ENCODE results near the gene TMEM115. TPM values are rescaled to one million over a fixed set of nuclear protein-coding genes. Genes with fewer than 3 reads are reported as not detected.

Gene TMEM115
- total RNA-seq, 4 donors from 2014 or later, result 24.2 to 41.6 (median 30.6) TPM

- Histone ChIP-seq H3K27me3 (peaks cover 0 to 13% (median 0%) of the 10 kb centered on the region in 4 donors), H3K4me1 (no peaks in the 10 kb centered on the region), H3K9me3 (no peaks in the 10 kb centered on the region), H3K36me3 (no peaks in the 10 kb centered on the region), H3K27ac (no peak overlapping the region), H3K4me3 (no peak overlapping the region)
- no peak for DNase-seq
- intact Hi-C loops (cut with DNase I), result loop anchor here (10.0 kb wide), 1 partner anchor 162 kb away; no protein-coding TSS in a partner anchor
- 45% methylated on average over 6 of the region's 8 CpGs; no CpG with 5 or more reads in 1 of the 2 donors for WGBS, 2 donors
- TF ChIP-seq, protein P1, sequence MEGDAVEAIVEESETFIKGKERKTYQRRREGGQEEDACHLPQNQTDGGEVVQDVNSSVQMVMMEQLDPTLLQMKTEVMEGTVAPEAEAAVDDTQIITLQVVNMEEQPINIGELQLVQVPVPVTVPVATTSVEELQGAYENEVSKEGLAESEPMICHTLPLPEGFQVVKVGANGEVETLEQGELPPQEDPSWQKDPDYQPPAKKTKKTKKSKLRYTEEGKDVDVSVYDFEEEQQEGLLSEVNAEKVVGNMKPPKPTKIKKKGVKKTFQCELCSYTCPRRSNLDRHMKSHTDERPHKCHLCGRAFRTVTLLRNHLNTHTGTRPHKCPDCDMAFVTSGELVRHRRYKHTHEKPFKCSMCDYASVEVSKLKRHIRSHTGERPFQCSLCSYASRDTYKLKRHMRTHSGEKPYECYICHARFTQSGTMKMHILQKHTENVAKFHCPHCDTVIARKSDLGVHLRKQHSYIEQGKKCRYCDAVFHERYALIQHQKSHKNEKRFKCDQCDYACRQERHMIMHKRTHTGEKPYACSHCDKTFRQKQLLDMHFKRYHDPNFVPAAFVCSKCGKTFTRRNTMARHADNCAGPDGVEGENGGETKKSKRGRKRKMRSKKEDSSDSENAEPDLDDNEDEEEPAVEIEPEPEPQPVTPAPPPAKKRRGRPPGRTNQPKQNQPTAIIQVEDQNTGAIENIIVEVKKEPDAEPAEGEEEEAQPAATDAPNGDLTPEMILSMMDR (IDR thresholded peaks at IDR 0.05), result no peak
- TF ChIP-seq POLR2A (IDR thresholded peaks at IDR 0.05), result no peak
Measured at GRCh38 chr3:50372349-50372748, 13.0 kb upstream of the TMEM115 start.

DNA sequence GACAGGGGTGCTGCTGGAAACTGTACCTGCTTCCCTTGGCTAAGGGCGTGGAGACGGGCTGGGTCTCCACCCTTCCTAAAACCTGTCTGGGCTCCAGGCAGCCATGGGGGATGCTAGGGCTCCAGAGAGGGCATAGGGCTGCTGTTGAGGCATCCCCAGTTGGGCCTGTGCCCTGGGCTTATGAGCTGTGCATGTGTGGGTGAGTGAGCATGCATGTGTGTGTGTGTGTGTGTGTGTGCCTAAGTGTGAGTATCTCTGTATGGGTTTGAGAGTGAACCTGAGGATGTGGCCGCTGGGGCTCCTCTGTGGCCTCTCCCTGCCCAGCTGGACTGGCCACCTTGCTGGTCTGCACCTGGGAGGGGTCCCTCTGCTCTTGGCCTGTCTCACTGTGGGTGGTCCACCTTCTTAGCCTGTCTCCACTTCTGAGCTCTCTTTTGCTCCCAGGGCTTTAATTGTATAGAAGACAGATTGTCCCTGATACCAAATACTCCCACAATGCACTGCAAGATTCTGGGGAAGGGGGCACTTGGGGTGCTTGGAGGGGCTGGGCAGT lies 11.9 kb upstream of the TMEM115 start:
- Histone ChIP-seq H3K4me3 (no peak overlapping the region), H3K27me3 (peaks cover 0 to 13% (median 0%) of the 10 kb centered on the region in 4 donors), H3K27ac (no peak overlapping the region), H3K9me3 (no peaks in the 10 kb centered on the region), H3K36me3 (no peaks in the 10 kb centered on the region), H3K4me1 (peaks cover 0 to 2% (median 0%) of the 10 kb centered on the region in 3 donors)
- intact Hi-C loops (cut with DNase I), result loop anchor here (10.0 kb wide), 1 partner anchor 164 kb away; no protein-coding TSS in a partner anchor
- WGBS, 2 donors, result 54 to 58% methylated on average over 2 to 3 of the region's 3 CpGs
- DNase-seq, result no peak
- TF ChIP-seq, protein P1 (IDR thresholded peaks at IDR 0.05), result no peak
- no peak for TF ChIP-seq POLR2A (IDR thresholded peaks at IDR 0.05)

DNA sequence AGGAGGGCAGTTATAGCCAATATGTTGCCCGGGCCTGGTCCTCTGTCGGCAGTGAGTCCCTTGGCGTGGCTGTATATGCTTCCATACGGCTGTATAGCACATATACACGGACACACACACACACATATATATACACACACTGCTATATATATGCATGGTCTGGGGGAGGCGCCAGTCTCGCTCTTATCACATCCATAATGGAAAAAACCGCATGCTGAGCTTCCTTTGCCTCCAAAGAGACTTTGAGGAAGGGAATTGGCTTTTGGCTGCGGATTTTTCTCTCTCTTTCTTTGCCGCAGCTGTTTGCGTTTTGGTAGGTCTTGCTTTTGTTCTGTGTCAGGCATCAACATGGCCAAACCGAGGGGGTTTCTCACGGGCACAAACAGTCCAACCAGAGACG lies 11.3 kb upstream of the TMEM115 start:
- intact Hi-C loops (cut with DNase I), result loop anchor here (10.0 kb wide), 1 partner anchor 164 kb away; no protein-coding TSS in a partner anchor

DNA sequence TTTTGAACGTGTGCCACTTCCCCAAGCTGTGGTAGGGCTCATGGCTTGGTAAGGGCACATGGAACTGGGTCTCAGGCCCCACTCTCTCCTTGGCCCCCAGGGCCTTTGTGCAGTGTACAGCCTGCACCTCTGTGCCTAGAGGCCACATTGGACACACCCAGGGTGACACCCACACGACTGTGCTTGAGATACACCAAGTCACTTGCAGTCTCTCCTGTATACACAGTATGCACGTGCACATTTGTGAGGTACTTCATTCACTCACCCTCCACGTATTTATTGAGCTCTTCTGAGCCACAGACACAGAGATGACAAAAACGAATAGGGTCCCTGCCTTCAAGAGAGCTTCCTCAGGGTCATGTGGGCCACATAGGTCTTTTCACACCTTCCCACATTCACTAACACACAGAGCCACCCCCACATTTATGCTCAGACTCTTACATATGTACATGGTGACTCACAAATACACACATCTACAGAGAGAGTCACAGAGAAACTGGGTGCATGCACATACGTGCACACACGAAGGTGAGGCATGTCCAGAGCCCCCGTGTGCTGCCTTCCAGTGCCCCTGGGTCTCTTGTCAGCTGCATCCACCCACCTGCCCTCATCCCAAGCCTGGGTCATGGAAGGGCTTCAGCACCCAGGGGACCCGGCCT lies 9.8 kb upstream of the TMEM115 start:
- TF ChIP-seq POLR2A (IDR thresholded peaks at IDR 0.05), result no peak
- TF ChIP-seq, protein P1 (IDR thresholded peaks at IDR 0.05), result no peak
- 44 to 51% methylated on average over 7 to 8 of the region's 9 CpGs for WGBS, 2 donors
- Histone ChIP-seq H3K4me1 (peaks cover 8 to 21% (median 12%) of the 10 kb centered on the region in 3 donors), H3K4me3 (no peak overlapping the region), H3K27ac (no peak overlapping the region), H3K27me3 (peaks cover 0 to 13% (median 0%) of the 10 kb centered on the region in 4 donors), H3K9me3 (no peaks in the 10 kb centered on the region), H3K36me3 (no peaks in the 10 kb centered on the region)
- DNase-seq, result no peak
- intact Hi-C loops (cut with DNase I), result no loop called here

More for the DNA sequence above, 11.3 kb upstream of the TMEM115 start:
- Histone ChIP-seq H3K36me3 (no peaks in the 10 kb centered on the region), H3K27me3 (peaks cover 0 to 13% (median 0%) of the 10 kb centered on the region in 4 donors), H3K9me3 (no peaks in the 10 kb centered on the region), H3K4me1 (peaks cover 0 to 8% (median 2%) of the 10 kb centered on the region in 3 donors), H3K27ac (no peak overlapping the region), H3K4me3 (no peak overlapping the region)
- no peak for TF ChIP-seq POLR2A (IDR thresholded peaks at IDR 0.05)
- TF ChIP-seq, protein P1 (IDR thresholded peaks at IDR 0.05), result peak in 1 of 6 experiments; percentile 21
- no peak for DNase-seq
- WGBS, 2 donors, result 33 to 47% methylated on average over 8 to 14 of the region's 14 CpGs

GRCh38 chr3:50365842-50366220 lies 6.5 kb upstream of the TMEM115 start:
- intact Hi-C loops (cut with DNase I), result no loop called here
- 64 to 74% methylated on average over 2 to 5 of the region's 5 CpGs for WGBS, 2 donors
- peak overlapping the region in 1 of 4 donors; percentile 82 for H3K27ac ChIP-seq
- H3K9me3 ChIP-seq, result no peaks in the 10 kb centered on the region
- DNase-seq, result no peak
- peaks cover 0 to 6% (median 0%) of the 10 kb centered on the region in 4 donors for H3K27me3 ChIP-seq
- no peak for TF ChIP-seq POLR2A (IDR thresholded peaks at IDR 0.05)
- TF ChIP-seq, protein P1 (IDR thresholded peaks at IDR 0.05), result no peak
- H3K4me1 ChIP-seq, result peaks cover 10 to 23% (median 13%) of the 10 kb centered on the region in 3 donors
- H3K4me3 ChIP-seq, result peak overlapping the region; percentile 38 to 80 (median 62)
- no peaks in the 10 kb centered on the region for H3K36me3 ChIP-seq
